Colon (tissue), 2 donors: ENCODE results near the gene COLEC12.

Experiments
- FAIRE-seq: peaks from 2 replicates; lab custom pipeline; 2012; peaks lifted over from hg19 to GRCh38; lab: Jason Lieb, UNC
- donor health status: control.
- donor health status: control.

COLEC12 gene

GRCh38 chr18:500632-501405 lies at the start of gene COLEC12:
COLEC12 (minus strand) TSS chr18:500701; CDS start chr18:500514, 187 bp downstream.
- no peak for FAIRE-seq

GRCh38 chr18:549967-550366 lies 49.5 kb upstream of the COLEC12 start:
- FAIRE-seq: no peak

- FAIRE-seq: no peak
Observed at GRCh38 chr18:543447-544078, 43.1 kb upstream of the COLEC12 start.

- no peak for FAIRE-seq
Observed at GRCh38 chr18:533995-534601, 33.6 kb upstream of the COLEC12 start.

GRCh38 chr18:532632-533031 lies 32.1 kb upstream of the COLEC12 start:
- FAIRE-seq: no peak

- FAIRE-seq: no peak
Observed at GRCh38 chr18:532018-532417, 31.5 kb upstream of the COLEC12 start.

GRCh38 chr18:527146-527545 lies 26.6 kb upstream of the COLEC12 start:
- no peak for FAIRE-seq

GRCh38 chr18:526681-527080 lies 26.2 kb upstream of the COLEC12 start:
- no peak for FAIRE-seq

GRCh38 chr18:525036-525797 lies 24.7 kb upstream of the COLEC12 start:
- no peak for FAIRE-seq

- no peak for FAIRE-seq
Observed at GRCh38 chr18:524466-524865, 24.0 kb upstream of the COLEC12 start.

GRCh38 chr18:523561-523960 lies 23.1 kb upstream of the COLEC12 start:
- no peak for FAIRE-seq

GRCh38 chr18:519019-519879 lies 18.7 kb upstream of the COLEC12 start:
- FAIRE-seq: no peak

GRCh38 chr18:518081-518480 lies 17.6 kb upstream of the COLEC12 start:
- FAIRE-seq: no peak

GRCh38 chr18:515838-516237 lies 15.3 kb upstream of the COLEC12 start:
- FAIRE-seq: no peak

- no peak for FAIRE-seq
Observed at GRCh38 chr18:515156-515815, 14.8 kb upstream of the COLEC12 start.

- FAIRE-seq: no peak
Observed at GRCh38 chr18:513826-514530, 13.5 kb upstream of the COLEC12 start.

GRCh38 chr18:512957-513356 lies 12.5 kb upstream of the COLEC12 start:
- FAIRE-seq: no peak

- no peak for FAIRE-seq
Observed at GRCh38 chr18:508835-509234, 8.3 kb upstream of the COLEC12 start.

- FAIRE-seq: no peak
Observed at GRCh38 chr18:507636-508035, 7.1 kb upstream of the COLEC12 start.

GRCh38 chr18:506801-507200 lies 6.3 kb upstream of the COLEC12 start:
- FAIRE-seq: no peak
